Measurements from ENCODE around the gene LHPP.

The LHPP gene

DNA sequence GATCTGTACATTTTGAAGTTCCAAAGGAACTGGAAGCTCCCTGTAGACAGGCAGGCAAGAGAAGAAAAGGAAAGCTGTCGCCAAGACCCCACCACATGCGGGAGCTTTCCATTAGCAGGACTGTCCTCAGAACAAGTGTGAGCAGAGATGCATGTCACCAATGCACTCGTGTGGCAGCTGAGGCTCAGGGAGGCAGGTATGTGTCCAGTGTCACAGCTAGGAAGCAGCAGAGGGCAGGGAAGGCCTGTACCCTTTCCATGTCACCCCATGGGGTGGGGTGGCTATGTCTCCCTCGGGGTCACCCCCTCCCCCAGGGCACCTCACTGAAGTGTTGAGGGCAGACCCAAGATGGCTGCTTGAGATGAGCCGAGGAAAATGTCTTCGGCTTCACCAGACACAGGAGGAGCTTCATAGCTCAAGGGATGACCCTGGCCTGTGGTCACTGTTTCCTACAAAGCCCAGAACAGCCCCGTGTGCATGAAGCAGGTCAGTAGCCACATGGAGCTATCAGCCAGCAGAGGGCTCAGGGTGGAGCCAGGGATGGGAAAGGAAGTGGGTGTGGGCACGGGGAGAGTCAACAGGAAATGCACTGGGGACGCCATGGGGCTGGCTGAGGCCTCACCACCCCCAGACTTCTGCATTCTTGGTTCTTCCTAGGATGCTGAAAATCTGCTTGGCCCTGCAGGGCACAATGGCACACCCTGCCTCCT is 186.0 kb downstream of the LHPP start:
- H3K27ac ChIP-seq (ENCODE audit: low read depth, low read length) = peak overlapping the region; percentile 84
- no peak overlapping the region for H3K9ac ChIP-seq (ENCODE audit: low read length)
- H3K4me1 ChIP-seq (ENCODE audit: control insufficient read depth, insufficient read depth, low read length) = peaks cover 29% of the 10 kb centered on the region

DNA sequence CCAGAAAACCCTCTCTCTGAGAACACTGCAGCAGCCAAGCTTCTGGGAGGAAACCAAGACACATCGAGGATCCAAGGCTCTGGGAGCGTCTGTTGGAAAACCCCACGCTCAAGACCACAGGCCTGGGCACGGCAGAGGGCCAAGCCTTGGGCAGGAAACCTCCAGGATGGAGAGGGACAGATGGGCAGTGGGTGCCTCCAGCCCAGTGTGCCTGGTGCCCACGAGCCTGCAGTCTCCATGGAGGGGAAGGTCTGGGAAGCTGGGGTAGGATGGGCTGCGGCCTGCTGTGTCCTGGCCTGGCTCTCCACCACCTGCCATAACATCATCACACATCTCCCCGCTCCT is 186.5 kb downstream of the LHPP start:
- no peak overlapping the region for H3K9ac ChIP-seq (ENCODE audit: low read length)
- peak overlapping the region; percentile 0 for H3K4me3 ChIP-seq (ENCODE audit: low read length)
- no peaks in the 10 kb centered on the region for H3K27me3 ChIP-seq (ENCODE audit: control insufficient read depth, insufficient read depth, low read length)
- H3K4me1 ChIP-seq (ENCODE audit: control insufficient read depth, insufficient read depth, low read length) = peaks cover 29% of the 10 kb centered on the region
- H3K36me3 ChIP-seq (ENCODE audit: control insufficient read depth, insufficient read depth, low read length) = peaks cover 4% of the 10 kb centered on the region
- H3K27ac ChIP-seq (ENCODE audit: low read depth, low read length) = peak overlapping the region; percentile 84

More for the DNA sequence above, 186.0 kb downstream of the LHPP start:
- Histone ChIP-seq H3K36me3 (ENCODE audit: control insufficient read depth, insufficient read depth, low read length) (peaks cover 4% of the 10 kb centered on the region), H3K4me3 (ENCODE audit: low read length) (peak overlapping the region; percentile 0), H3K27me3 (ENCODE audit: control insufficient read depth, insufficient read depth, low read length) (no peaks in the 10 kb centered on the region)

DNA sequence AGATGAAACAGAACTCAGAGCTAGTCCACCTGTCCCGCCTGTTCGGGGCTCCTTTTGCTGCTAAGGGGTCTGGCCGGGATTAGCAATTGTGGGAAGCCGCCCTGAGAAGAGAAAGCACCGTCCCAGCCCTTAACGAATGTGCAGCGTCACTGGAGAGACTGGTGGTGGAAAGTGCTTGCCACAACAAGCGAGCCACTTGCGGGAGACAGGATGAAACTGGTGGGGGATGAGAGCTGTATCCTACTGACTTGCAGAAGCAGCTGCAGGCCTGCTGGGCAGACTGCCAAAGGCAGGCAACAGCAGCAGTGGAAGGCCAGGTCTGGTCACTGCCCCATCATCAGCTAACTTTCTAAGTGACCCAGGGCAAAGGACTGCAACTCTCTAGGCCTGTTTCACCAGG is 187.1 kb downstream of the LHPP start:
- Histone ChIP-seq H3K36me3 (ENCODE audit: control insufficient read depth, insufficient read depth, low read length) (peaks cover 4% of the 10 kb centered on the region), H3K27ac (ENCODE audit: low read depth, low read length) (peak overlapping the region; percentile 84), H3K4me1 (ENCODE audit: control insufficient read depth, insufficient read depth, low read length) (peaks cover 29% of the 10 kb centered on the region), H3K4me3 (ENCODE audit: low read length) (no peak overlapping the region), H3K27me3 (ENCODE audit: control insufficient read depth, insufficient read depth, low read length) (no peaks in the 10 kb centered on the region), H3K9ac (ENCODE audit: low read length) (no peak overlapping the region)

DNA sequence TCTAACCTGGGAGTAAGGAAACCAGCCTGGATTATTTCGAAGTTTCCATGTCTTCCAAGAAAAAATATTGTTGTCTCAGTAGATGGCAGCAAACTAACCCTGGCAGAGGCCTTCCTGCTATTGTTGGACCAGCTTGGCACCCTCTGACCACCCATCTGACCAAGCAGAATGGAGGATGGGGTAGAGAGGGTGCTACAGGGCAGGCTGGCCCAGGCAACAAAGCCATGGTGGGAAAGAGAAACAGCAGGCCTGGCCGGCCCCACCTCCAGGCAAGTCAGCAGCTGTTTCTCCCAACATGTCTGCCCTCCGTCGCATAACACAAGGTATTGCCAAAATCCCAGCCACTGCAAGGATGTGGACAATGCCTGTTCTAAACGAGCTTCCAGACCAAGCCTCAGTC is 187.6 kb downstream of the LHPP start:
- Histone ChIP-seq H3K27me3 (ENCODE audit: control insufficient read depth, insufficient read depth, low read length) (no peaks in the 10 kb centered on the region), H3K4me3 (ENCODE audit: low read length) (peak overlapping the region; percentile 1), H3K4me1 (ENCODE audit: control insufficient read depth, insufficient read depth, low read length) (peaks cover 29% of the 10 kb centered on the region), H3K9ac (ENCODE audit: low read length) (no peak overlapping the region), H3K36me3 (ENCODE audit: control insufficient read depth, insufficient read depth, low read length) (peaks cover 4% of the 10 kb centered on the region), H3K27ac (ENCODE audit: low read depth, low read length) (peak overlapping the region; percentile 67)

DNA sequence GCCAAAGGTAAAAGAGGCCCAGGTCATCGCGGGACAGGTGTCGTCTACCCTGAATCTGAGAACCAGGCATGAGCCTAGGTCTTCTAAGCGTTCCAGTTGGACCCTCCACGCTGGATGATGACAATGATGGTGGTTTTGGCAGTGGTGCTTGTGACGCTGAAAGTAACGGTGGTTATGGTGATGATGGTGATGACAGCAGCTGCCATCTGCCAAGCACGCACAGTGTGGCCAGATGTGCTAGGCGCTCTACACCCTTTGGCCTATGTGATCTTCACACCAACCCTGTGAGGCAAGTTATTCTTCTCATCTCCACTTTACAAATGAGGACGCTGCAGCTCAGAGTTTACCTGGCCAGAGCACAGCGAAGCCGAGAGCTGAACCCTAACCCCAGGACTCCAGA is 188.6 kb downstream of the LHPP start:
- H3K4me3 ChIP-seq (ENCODE audit: low read length) = no peak overlapping the region
- H3K27me3 ChIP-seq (ENCODE audit: control insufficient read depth, insufficient read depth, low read length) = no peaks in the 10 kb centered on the region
- H3K36me3 ChIP-seq (ENCODE audit: control insufficient read depth, insufficient read depth, low read length) = peaks cover 4% of the 10 kb centered on the region
- H3K9ac ChIP-seq (ENCODE audit: low read length) = no peak overlapping the region
- H3K4me1 ChIP-seq (ENCODE audit: control insufficient read depth, insufficient read depth, low read length) = peaks cover 29% of the 10 kb centered on the region
- H3K27ac ChIP-seq (ENCODE audit: low read depth, low read length) = no peak overlapping the region

DNA sequence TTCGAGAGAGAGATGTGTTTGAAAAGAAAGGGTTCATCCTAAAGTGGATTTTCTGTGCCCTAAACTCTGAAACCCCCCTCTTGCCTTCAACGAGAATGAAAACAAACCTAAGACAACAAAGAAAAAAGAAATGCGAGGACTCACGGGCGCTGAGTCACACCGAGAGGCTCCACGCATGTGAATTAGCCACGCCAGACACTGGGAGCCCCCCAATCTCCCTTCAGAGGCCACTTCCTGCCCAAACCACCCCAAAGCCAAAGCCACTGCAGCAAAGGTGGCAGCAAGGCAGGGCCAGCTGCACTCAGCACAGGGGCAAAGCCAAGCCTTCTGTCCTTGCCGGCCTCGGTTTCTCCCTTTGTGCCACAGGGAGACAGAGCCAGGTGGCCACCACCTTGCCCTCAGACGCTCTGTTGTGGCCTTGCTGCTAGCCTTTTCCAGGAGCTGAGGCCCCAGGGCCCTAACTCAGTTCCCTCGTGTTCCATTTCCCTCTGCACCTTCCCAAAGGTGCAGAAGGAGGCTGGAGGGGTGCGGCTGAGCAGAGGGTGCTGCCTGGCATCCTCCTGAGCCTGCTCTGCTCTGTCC is 189.3 kb downstream of the LHPP start:
- H3K27ac ChIP-seq (ENCODE audit: low read depth, low read length) = no peak overlapping the region
- no peaks in the 10 kb centered on the region for H3K27me3 ChIP-seq (ENCODE audit: control insufficient read depth, insufficient read depth, low read length)
- H3K4me1 ChIP-seq (ENCODE audit: control insufficient read depth, insufficient read depth, low read length) = peaks cover 28% of the 10 kb centered on the region
- no peak overlapping the region for H3K4me3 ChIP-seq (ENCODE audit: low read length)
- H3K36me3 ChIP-seq (ENCODE audit: control insufficient read depth, insufficient read depth, low read length) = peaks cover 4% of the 10 kb centered on the region
- H3K9ac ChIP-seq (ENCODE audit: low read length) = no peak overlapping the region

DNA sequence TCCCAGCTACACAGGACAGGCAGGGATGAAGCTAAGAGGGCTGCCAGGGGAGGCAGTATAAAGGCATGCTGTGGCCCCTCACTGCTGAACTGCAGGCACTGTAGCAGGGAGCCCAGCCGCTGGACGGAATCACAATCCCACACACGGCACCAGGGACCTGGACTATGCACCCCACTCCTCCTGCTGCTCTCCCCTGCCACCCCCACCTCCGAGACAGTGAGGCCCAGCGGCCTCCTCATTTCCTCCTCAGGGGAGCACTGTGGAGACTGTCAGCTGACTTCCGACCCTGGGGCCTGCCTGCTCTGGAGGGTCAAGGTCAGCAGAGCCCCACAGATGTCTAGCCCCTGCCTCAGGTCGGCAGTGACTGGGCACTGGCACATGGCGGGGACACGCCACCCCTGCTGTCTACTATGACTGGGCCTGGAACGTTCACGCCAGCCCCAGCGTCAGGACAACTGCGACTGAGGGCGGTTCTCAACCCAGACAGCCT is 189.8 kb downstream of the LHPP start:
- no peak overlapping the region for H3K27ac ChIP-seq (ENCODE audit: low read depth, low read length)
- H3K9ac ChIP-seq (ENCODE audit: low read length) = no peak overlapping the region
- no peaks in the 10 kb centered on the region for H3K27me3 ChIP-seq (ENCODE audit: control insufficient read depth, insufficient read depth, low read length)
- peaks cover 23% of the 10 kb centered on the region for H3K4me1 ChIP-seq (ENCODE audit: control insufficient read depth, insufficient read depth, low read length)
- peaks cover 4% of the 10 kb centered on the region for H3K36me3 ChIP-seq (ENCODE audit: control insufficient read depth, insufficient read depth, low read length)
- no peak overlapping the region for H3K4me3 ChIP-seq (ENCODE audit: low read length)

DNA sequence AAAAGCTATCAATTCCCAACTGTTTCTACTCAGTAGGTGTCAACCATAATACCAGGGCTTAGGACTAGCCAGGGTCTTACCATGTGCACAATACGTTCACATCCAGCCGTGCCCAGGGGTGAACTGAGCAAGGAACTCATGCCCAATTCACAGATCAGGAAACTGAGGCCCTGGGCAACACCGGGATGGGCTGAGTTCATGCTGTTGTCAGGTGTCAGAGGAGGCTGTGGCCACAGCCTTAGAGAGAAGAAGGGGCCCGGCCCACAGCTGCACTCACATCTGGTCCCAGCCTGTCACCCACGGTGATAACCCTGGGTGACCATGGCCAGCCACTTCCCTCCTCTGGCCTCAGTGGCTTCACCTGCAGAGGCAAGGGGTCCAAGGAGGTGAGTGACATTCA is 190.6 kb downstream of the LHPP start:
- H3K4me3 ChIP-seq (ENCODE audit: low read length) = no peak overlapping the region
- H3K9ac ChIP-seq (ENCODE audit: low read length) = no peak overlapping the region
- H3K4me1 ChIP-seq (ENCODE audit: control insufficient read depth, insufficient read depth, low read length) = peaks cover 16% of the 10 kb centered on the region
- H3K27me3 ChIP-seq (ENCODE audit: control insufficient read depth, insufficient read depth, low read length) = no peaks in the 10 kb centered on the region
- H3K36me3 ChIP-seq (ENCODE audit: control insufficient read depth, insufficient read depth, low read length) = peaks cover 4% of the 10 kb centered on the region
- no peak overlapping the region for H3K27ac ChIP-seq (ENCODE audit: low read depth, low read length)

DNA sequence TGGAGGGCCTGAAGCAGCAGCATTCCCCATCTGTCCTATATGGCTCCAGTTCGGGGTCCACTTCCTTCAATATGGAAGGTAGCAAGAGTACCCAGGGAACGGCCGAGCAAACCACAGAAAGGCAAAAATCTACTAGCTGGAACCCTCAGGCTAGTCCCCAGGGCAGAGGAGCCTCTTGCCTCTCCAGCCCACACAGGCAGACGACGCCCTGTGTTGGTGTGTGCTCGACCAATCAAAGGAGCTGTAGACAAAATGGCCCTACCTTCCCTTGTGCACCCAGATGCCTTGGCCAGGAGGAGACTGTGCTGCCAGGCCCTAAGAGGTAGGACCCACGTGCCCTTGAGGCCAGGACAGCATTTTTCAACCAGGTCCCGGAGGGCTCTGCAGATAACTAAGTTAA is 191.1 kb downstream of the LHPP start:
- peaks cover 4% of the 10 kb centered on the region for H3K36me3 ChIP-seq (ENCODE audit: control insufficient read depth, insufficient read depth, low read length)
- no peak overlapping the region for H3K27ac ChIP-seq (ENCODE audit: low read depth, low read length)
- H3K4me1 ChIP-seq (ENCODE audit: control insufficient read depth, insufficient read depth, low read length) = peaks cover 16% of the 10 kb centered on the region
- no peak overlapping the region for H3K4me3 ChIP-seq (ENCODE audit: low read length)
- H3K9ac ChIP-seq (ENCODE audit: low read length) = no peak overlapping the region
- H3K27me3 ChIP-seq (ENCODE audit: control insufficient read depth, insufficient read depth, low read length) = no peaks in the 10 kb centered on the region

DNA sequence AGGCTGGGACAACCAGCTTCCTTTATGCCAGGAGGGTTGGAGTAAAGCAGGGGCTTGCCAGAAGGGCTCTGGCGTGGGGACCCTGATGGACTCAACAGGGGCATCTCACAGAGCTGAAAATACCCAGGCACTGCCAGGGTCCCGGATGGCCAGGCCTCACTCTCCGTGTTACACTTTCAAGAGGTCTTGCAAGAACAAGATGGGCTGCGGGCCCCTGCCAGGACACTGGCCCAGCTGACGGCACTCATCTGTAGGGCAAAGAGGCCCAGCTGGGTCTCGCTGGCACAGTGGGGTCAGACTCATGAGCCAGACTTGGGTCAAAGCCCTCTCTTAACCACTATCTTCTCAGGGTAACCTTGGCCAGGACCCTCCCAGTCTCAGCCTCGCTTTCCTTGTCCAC is 191.7 kb downstream of the LHPP start:
- peaks cover 4% of the 10 kb centered on the region for H3K36me3 ChIP-seq (ENCODE audit: control insufficient read depth, insufficient read depth, low read length)
- H3K27ac ChIP-seq (ENCODE audit: low read depth, low read length) = no peak overlapping the region
- peaks cover 12% of the 10 kb centered on the region for H3K4me1 ChIP-seq (ENCODE audit: control insufficient read depth, insufficient read depth, low read length)
- H3K27me3 ChIP-seq (ENCODE audit: control insufficient read depth, insufficient read depth, low read length) = no peaks in the 10 kb centered on the region
- H3K9ac ChIP-seq (ENCODE audit: low read length) = no peak overlapping the region
- H3K4me3 ChIP-seq (ENCODE audit: low read length) = no peak overlapping the region

DNA sequence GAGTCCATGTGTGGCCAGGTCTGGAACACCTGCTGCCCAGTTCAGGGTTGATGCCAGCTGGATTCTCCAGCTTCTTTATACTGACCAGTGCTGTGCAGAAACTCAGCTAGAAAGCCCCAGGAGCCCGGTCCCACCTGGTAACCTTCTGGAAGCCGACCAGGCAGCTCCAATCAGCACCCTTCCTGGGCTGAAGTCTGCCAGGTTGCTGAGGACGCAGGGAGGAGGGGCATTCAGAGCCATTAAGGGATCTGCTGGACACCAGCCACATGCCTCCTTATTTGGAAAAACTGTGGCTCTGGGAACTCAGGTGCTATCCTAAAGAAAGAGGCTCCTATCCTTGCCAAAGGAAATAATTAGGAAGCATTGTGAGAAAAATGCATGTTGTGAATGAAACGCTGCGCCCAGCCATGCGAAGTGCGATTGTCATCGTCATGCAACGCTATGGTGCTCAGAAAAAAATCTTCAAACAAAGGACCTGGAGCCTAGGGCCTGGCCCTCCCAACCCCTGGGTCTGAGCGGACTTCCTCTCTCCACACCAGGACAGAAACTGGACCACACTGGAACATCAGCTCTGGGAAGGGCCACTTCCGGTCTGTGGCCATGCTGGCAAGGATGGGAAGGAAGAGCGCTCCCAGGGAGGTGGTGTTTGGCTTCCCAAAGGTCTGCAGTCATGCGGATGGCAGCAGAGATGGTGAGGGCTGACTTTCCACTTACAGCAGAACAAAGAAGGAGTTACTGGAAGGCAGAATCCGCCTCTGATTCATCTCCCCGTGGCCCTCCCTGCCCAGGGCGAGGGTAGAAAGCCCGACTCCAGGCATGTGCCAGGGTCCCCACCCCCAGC is 192.4 kb downstream of the LHPP start:
- Histone ChIP-seq H3K27ac (ENCODE audit: low read depth, low read length) (no peak overlapping the region), H3K9ac (ENCODE audit: low read length) (no peak overlapping the region), H3K4me1 (ENCODE audit: control insufficient read depth, insufficient read depth, low read length) (peaks cover 5% of the 10 kb centered on the region), H3K36me3 (ENCODE audit: control insufficient read depth, insufficient read depth, low read length) (peaks cover 4% of the 10 kb centered on the region), H3K27me3 (ENCODE audit: control insufficient read depth, insufficient read depth, low read length) (no peaks in the 10 kb centered on the region), H3K4me3 (ENCODE audit: low read length) (no peak overlapping the region)

DNA sequence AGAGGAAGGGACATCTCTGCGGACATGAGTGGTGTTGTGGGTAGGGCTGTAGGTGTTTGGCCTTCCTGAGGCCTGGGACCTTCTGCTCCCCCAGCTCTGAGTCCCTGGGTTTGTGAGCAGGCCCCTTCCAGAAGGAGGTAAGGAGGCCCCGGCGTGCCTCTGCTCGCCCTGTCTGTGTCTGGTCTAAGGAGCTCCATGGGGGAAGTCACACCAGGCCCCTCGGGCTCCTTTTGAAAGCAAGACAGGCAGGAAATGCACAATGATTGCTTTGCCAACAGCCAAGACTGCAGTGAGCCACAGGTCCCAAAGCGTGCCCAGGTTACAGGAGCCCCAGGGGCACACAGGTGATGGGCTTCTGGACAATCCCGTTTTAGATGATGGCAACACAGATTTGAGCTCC is 193.1 kb downstream of the LHPP start:
- H3K27me3 ChIP-seq (ENCODE audit: control insufficient read depth, insufficient read depth, low read length) = no peaks in the 10 kb centered on the region
- no peak overlapping the region for H3K4me3 ChIP-seq (ENCODE audit: low read length)
- H3K36me3 ChIP-seq (ENCODE audit: control insufficient read depth, insufficient read depth, low read length) = peaks cover 4% of the 10 kb centered on the region
- no peak overlapping the region for H3K9ac ChIP-seq (ENCODE audit: low read length)
- no peak overlapping the region for H3K27ac ChIP-seq (ENCODE audit: low read depth, low read length)
- no peaks in the 10 kb centered on the region for H3K4me1 ChIP-seq (ENCODE audit: control insufficient read depth, insufficient read depth, low read length)

All from rectal smooth muscle tissue (tissue), 1 donor.